GM12875 (cell line): ENCODE data around the gene WNK1.
"Not testable (repeated sequence)": the region's sequence is repeated elsewhere in the genome, so short reads cannot be mapped to it uniquely, and the experiment has no call there.

Experiments used
- H3K4me3 ChIP-seq: one replicate; pipeline ENCODE4 v1.5.1; 2011; ENCODE audit warnings: low read depth, low read length, control low read depth
- TF ChIP-seq, protein P1 (sequence below): IDR thresholded peaks from 2 replicates; pipeline ENCODE4 v1.5.1; 2011; ENCODE audit warnings: low read depth, mild to moderate bottlenecking, control low read depth, inconsistent platforms, low read length, moderate library complexity, borderline replicate concordance; ENCODE audit not compliant: insufficient read depth

WNK1 gene

DNA sequence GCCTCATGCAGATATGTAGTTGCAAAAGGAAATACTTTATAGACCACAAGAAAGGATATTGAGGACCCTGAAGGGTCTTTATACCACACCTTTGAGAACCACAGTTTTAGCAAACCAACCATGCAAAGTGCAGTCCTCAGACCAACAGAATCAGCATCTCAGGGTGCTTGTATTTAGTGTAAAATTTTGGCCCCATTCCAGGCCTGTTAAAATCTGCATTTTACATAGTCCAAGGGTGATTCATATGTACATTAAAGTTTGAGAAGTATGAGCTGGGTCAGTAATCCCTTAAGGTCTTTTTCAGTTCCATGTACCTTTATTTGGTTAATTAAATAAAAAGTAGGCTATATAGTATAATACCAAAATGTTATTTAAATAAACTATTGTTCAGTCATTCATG, 91.2 kb downstream of the WNK1 start:
- H3K4me3 ChIP-seq: no peak overlapping the region
- TF ChIP-seq, protein P1, sequence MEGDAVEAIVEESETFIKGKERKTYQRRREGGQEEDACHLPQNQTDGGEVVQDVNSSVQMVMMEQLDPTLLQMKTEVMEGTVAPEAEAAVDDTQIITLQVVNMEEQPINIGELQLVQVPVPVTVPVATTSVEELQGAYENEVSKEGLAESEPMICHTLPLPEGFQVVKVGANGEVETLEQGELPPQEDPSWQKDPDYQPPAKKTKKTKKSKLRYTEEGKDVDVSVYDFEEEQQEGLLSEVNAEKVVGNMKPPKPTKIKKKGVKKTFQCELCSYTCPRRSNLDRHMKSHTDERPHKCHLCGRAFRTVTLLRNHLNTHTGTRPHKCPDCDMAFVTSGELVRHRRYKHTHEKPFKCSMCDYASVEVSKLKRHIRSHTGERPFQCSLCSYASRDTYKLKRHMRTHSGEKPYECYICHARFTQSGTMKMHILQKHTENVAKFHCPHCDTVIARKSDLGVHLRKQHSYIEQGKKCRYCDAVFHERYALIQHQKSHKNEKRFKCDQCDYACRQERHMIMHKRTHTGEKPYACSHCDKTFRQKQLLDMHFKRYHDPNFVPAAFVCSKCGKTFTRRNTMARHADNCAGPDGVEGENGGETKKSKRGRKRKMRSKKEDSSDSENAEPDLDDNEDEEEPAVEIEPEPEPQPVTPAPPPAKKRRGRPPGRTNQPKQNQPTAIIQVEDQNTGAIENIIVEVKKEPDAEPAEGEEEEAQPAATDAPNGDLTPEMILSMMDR: no peak

DNA sequence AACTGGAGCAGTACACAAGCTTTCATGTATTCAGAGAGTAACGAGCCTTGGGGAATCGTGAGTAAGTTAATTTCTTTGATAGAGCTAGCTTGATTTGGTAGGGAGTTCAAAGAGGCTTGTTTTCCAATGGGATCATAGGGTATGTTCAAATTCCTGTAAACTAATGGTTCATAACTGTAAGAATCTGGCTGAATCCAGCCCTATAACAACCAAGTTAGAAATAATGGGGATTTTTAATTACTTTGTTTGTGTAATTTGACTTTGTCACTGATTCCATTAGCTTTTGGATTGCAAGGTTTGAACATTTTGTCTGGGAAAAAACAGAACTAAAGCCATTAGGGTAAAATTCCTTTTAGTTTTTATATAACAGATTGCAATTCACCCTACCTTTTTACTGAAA, 94.0 kb downstream of the WNK1 start:
- H3K4me3 ChIP-seq: no peak overlapping the region
- TF ChIP-seq, protein P1: no peak

DNA sequence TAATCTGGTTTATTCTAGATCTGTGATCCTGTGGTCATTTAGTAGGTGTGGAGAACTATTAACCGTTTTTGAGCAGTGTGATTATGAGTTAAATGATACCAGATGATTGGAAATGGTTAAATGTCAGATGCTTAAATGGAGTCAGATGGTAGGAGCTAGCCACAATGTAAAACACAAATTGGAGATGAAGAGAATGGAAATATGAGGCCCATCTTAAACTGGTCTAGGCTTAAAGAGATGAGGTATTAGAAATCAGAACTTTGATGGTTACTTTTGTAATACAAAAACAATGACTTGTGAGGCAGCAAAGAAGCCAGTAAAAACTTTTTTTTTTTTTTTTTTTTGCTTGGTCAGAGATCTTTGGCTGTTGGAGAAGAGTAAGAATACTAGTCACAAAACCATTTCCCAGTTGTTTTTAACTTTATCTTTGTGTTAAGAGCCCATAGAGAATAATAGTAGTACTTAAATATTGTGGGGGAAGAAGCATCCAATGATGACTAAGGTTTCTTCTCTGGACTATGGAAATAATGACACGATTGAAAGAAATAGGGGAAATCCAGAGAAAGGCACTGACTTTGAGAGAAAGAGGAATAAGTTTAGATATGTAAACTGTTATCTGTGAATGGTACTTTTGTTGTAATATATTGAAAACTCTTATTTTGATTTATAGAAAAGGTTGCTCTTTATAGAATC, 95.9 kb downstream of the WNK1 start:
- H3K4me3 ChIP-seq: no peak overlapping the region

DNA sequence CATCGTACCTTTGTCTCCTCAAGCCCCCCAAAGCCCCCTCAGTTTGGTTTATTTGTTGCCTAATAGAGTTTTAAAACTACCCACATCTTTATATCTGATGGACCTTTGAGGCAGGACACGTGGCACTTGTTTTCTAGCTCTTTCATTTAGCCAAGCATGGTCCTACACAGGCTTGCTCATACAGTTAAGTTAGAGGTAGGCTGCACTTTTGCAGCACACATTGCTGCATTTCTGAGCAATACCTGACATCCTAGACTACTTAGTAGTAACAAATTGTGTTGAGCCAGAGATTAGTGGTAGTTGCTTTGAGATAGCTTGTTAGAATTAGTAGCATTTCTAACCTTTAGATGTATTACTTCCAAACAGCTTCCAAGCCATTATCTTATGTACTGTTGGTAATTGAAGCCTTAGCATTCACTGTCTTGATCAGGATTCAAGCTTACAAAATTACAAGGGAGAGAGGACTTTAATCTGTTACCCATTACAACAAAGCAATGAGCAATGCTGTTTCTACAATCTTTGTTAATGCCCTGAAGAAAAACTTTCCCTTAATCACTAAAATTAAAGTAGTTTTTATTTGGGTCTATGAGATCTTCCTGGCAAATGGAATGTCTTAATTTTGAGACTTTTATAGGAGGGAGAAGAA, 96.6 kb downstream of the WNK1 start:
- TF ChIP-seq, protein P1: no peak
- no peak overlapping the region for H3K4me3 ChIP-seq

More for the DNA sequence above, 95.9 kb downstream of the WNK1 start:
- TF ChIP-seq, protein P1: no peak

- not testable (repeated sequence) for H3K4me3 ChIP-seq
Observed at GRCh38 chr12:849733-850437, 97.5 kb downstream of the WNK1 start.

DNA sequence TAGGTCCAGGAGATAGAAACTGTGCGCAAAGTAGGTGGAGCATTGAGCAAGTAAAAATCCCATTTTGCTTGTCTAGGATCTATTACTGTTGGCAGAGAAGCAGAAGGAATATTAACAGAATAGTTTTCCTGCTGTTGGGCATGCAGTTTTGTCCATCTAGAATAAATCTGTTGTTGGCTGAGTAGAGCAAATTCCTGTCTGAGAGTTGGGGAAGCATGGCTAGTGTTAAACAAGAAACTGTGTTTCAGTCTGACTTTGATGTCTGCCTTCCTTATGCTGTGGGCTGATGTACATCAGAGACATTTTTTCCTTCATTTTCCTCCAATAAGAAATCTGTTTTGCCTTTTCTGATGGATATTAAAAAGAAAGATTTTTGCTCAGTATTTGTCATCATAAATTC, 99.0 kb downstream of the WNK1 start:
- TF ChIP-seq, protein P1: no peak
- H3K4me3 ChIP-seq: no peak overlapping the region

DNA sequence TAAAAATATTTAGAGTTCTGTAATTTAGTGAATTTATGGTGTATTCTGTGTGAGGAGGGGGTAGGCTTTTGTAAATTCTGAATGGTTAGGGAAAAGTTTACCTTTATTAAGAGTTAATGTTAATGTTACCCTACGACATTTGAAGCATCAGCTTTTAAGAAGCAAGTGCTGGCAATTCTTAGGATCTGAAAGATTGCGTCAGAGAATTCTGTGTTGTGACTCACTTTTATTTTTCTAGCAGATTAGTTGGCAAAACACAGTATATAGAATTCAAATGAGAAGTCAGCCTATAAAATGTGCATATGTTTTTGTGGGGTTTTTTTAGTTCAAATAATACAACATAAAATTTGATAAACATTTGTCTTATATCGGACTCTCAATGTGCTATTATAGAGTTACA, 99.5 kb downstream of the WNK1 start:
- TF ChIP-seq, protein P1: no peak
- no peak overlapping the region for H3K4me3 ChIP-seq
